ENCODE results near the gene BCL6.
"Not testable (repeated sequence)": the region's sequence is repeated elsewhere in the genome, so short reads cannot be mapped to it uniquely, and the experiment has no call there.

BCL6 gene

GRCh38 chr3:187709155-187709554 lies 36.1 kb downstream of the BCL6 start:
- DNase-seq = no peak

- DNase-seq = no peak
These were observed 36.6 kb downstream of the BCL6 start for GRCh38 chr3:187708696-187709095.

GRCh38 chr3:187706971-187707370 lies 38.3 kb downstream of the BCL6 start:
- DNase-seq = no peak

- no peak for DNase-seq
These were observed 40.1 kb downstream of the BCL6 start for GRCh38 chr3:187705164-187705563.

- DNase-seq = no peak
These were observed 42.7 kb downstream of the BCL6 start, which contains the start of gene RTP2 for GRCh38 chr3:187702507-187703033. RTP2 (minus strand) TSS chr3:187702557; CDS start chr3:187702128, 429 bp downstream.

GRCh38 chr3:187700249-187700648 lies 45.0 kb downstream of the BCL6 start:
- no peak for DNase-seq

GRCh38 chr3:187698499-187699399 lies 46.5 kb downstream of the BCL6 start:
- no peak for DNase-seq

GRCh38 chr3:187696021-187696420 lies 49.2 kb downstream of the BCL6 start:
- no peak for DNase-seq

GRCh38 chr3:187695449-187695848 lies 49.8 kb downstream of the BCL6 start:
- DNase-seq = no peak

- no peak for DNase-seq
These were observed 50.5 kb downstream of the BCL6 start for GRCh38 chr3:187694801-187695200.

GRCh38 chr3:187693431-187693830 lies 51.8 kb downstream of the BCL6 start:
- no peak for DNase-seq

- DNase-seq = no peak
These were observed 55.3 kb downstream of the BCL6 start for GRCh38 chr3:187689984-187690383.

GRCh38 chr3:187686621-187687273 lies 58.5 kb downstream of the BCL6 start:
- DNase-seq = no peak

GRCh38 chr3:187685948-187686347 lies 59.3 kb downstream of the BCL6 start:
- no peak for DNase-seq

GRCh38 chr3:187684880-187685279 lies 60.4 kb downstream of the BCL6 start:
- no peak for DNase-seq

- no peak for DNase-seq
These were observed 60.8 kb downstream of the BCL6 start for GRCh38 chr3:187684444-187684843.

GRCh38 chr3:187681756-187682155 lies 63.5 kb downstream of the BCL6 start:
- not testable (repeated sequence) for DNase-seq

GRCh38 chr3:187679638-187680396 lies 65.5 kb downstream of the BCL6 start:
- peak; percentile 54 for DNase-seq

GRCh38 chr3:187678726-187679268 lies 66.5 kb downstream of the BCL6 start:
- DNase-seq = peak; percentile 66

- no peak for DNase-seq
These were observed 67.7 kb downstream of the BCL6 start for GRCh38 chr3:187677604-187678003.

- no peak for DNase-seq
These were observed 72.3 kb downstream of the BCL6 start for GRCh38 chr3:187673012-187673411.
